PC-9 (cell line): ENCODE results near the gene LRRC46. TPM values are rescaled to one million over a fixed set of nuclear protein-coding genes. Genes with fewer than 3 reads are reported as not detected.

Source experiments
- BruUV-seq: library from RNA; stranded (reverse); fragments of 400-500 nt; replicated peaks from 2 replicates; lab custom pipeline; 2021; lab: Mats Ljungman, UMichigan
- CTCF ChIA-PET: fragments of 300-600 bp; sonication (Branson Sonifier 250); formaldehyde crosslinking; loops from one replicate; lab custom pipeline; 2022; ENCODE audit warnings: antibody characterized with exemption; lab: Charles Lee
- POLR2A ChIA-PET: fragments of 300-600 bp; sonication (Branson Sonifier 250); formaldehyde crosslinking; loops from one replicate; lab custom pipeline; 2022; ENCODE audit warnings: antibody characterized with exemption; ENCODE audit not compliant: unreplicated experiment; lab: Charles Lee
- DNase-seq, 2 experiments: peaks; one replicate each; pipeline versions ENCODE4 v3.0.0 to v3.0.0-alpha.2; 2015 to 2022; ENCODE audit warnings: mixed read lengths in 1 of 2
- H2AFZ ChIP-seq: fragments of 200-600 bp; sonication (generic); 2 replicates; pipeline ENCODE4 v1.8.1; 2017; ENCODE audit warnings: antibody characterized with exemption
- H3F3A ChIP-seq: fragments of 200-600 bp; sonication (generic); 2 replicates; pipeline ENCODE4 v1.8.1; 2017; ENCODE audit warnings: antibody characterized with exemption, mild to moderate bottlenecking, low read depth; ENCODE audit not compliant: insufficient read depth
- H3K27ac ChIP-seq: fragments of 200-600 bp; sonication (generic); 2 replicates; pipeline ENCODE4 v1.6.1; 2016; ENCODE audit warnings: mixed run types
- H3K27me3 ChIP-seq: fragments of 200-600 bp; sonication (generic); 2 replicates; pipeline ENCODE4 v1.6.1; 2016; ENCODE audit warnings: low read depth, mixed run types; ENCODE audit not compliant: insufficient read depth
- H3K36me3 ChIP-seq: fragments of 200-600 bp; sonication (generic); 2 replicates; pipeline ENCODE4 v1.6.1; 2016; ENCODE audit warnings: low read depth, mixed run types
- H3K4me1 ChIP-seq: fragments of 200-600 bp; sonication (generic); replicated peaks from 2 replicates; pipeline ENCODE4 v1.6.1; 2016; ENCODE audit warnings: mixed run types; ENCODE audit not compliant: insufficient read depth
- H3K4me2 ChIP-seq: fragments of 200-600 bp; sonication (generic); 2 replicates; pipeline ENCODE4 v1.6.1; 2017; ENCODE audit warnings: mixed run types
- H3K4me3 ChIP-seq: fragments of 200-600 bp; sonication (generic); 2 replicates; pipeline ENCODE4 v1.6.1; 2016; ENCODE audit warnings: mixed run types
- H3K79me2 ChIP-seq: fragments of 200-600 bp; sonication (generic); 2 replicates; pipeline ENCODE4 v1.6.1; 2017; ENCODE audit warnings: low read depth, mixed run types
- H3K9me2 ChIP-seq: fragments of 200-600 bp; sonication (generic); 2 replicates; pipeline ENCODE4 v1.8.1; 2017; ENCODE audit warnings: mild to moderate bottlenecking; ENCODE audit not compliant: insufficient read depth
- H3K9me3 ChIP-seq: fragments of 200-600 bp; sonication (generic); 2 replicates; pipeline ENCODE4 v1.8.1; 2016; ENCODE audit warnings: low read depth; ENCODE audit not compliant: insufficient read depth
- H4K20me1 ChIP-seq: fragments of 200-600 bp; sonication (generic); 2 replicates; pipeline ENCODE4 v1.8.1; 2017; ENCODE audit not compliant: insufficient read depth
- CTCF ChIP-seq: fragments of 200-600 bp; sonication (generic); conservative IDR thresholded peaks from 2 replicates; pipeline ENCODE4 v1.6.1; 2017; ENCODE audit warnings: mixed run types, antibody characterized with exemption, mild to moderate bottlenecking, moderate library complexity
- EZH2 ChIP-seq: fragments of 200-600 bp; sonication (generic); IDR thresholded peaks from 2 replicates; pipeline ENCODE4 v1.8.0; 2017; ENCODE audit warnings: antibody characterized with exemption, low read depth
- intact Hi-C: fragments of 100-400 bp; cut with micrococcal nuclease; formaldehyde crosslinking; loops from one replicate; pipeline ENCODE4 v1.10.0; 2022; ENCODE audit not compliant: unreplicated experiment
- total RNA-seq: library from RNA; stranded (reverse); gene quantifications from 2 replicates; pipeline ENCODE4 v1.2.3, GENCODE V29; 2021

Gene LRRC46
- total RNA-seq, 1 experiment from 2014 or later, result 1.9 TPM

- no peak overlapping the region for H2AFZ ChIP-seq
- no TSS peak for BruUV-seq
- peak overlapping the region; percentile 91 for H3K27ac ChIP-seq
- no peaks in the 10 kb centered on the region for H3K9me3 ChIP-seq
- DNase-seq, result peak in 1 of 2 experiments; percentile 86
- peaks cover 87% of the 10 kb centered on the region for H3K4me1 ChIP-seq
- CTCF ChIA-PET, result interaction anchor here (1.1 to 1.4 kb wide), 3 partner anchors 21 to 43 kb away, joined by 3 to 10 read pairs (median 4); partner anchors contain the start of gene SCRN2
- H4K20me1 ChIP-seq, result no peaks in the 10 kb centered on the region
- TF ChIP-seq CTCF (no peak), EZH2 (no peak)
- H3K4me2 ChIP-seq, result peak overlapping the region; percentile 89
- POLR2A ChIA-PET, result interaction anchor here (0.5 to 1.8 kb wide), 8 partner anchors 11 to 117 kb away, joined by 3 to 10 read pairs (median 4); partner anchors contain the start of genes LRRC46, MRPL10 and SP2
- H3K79me2 ChIP-seq, result no peaks in the 10 kb centered on the region
- peak overlapping the region; percentile 50 for H3K4me3 ChIP-seq
- intact Hi-C loops, result loop anchor here (1.0 to 2.0 kb wide), 2 partner anchors 41 to 74 kb away; no protein-coding TSS in a partner anchor
- no peaks in the 10 kb centered on the region for H3K9me2 ChIP-seq
- H3K36me3 ChIP-seq, result no peaks in the 10 kb centered on the region
- peaks cover 66% of the 10 kb centered on the region for H3F3A ChIP-seq
- no peaks in the 10 kb centered on the region for H3K27me3 ChIP-seq
Measured at GRCh38 chr17:47884427-47884740, 52.9 kb downstream of the LRRC46 start.

- H3K36me3 ChIP-seq, result no peaks in the 10 kb centered on the region
- peaks cover 65% of the 10 kb centered on the region for H3F3A ChIP-seq
- DNase-seq, result peak; percentile 76 to 94
- no peaks in the 10 kb centered on the region for H3K27me3 ChIP-seq
- H3K9me2 ChIP-seq, result no peaks in the 10 kb centered on the region
- BruUV-seq, result no TSS peak
- CTCF ChIA-PET, result interaction anchor here (1.0 to 1.1 kb wide), 4 partner anchors 41 to 86 kb away, joined by 3 to 10 read pairs (median 4); partner anchors contain the start of genes CDK5RAP3 and SCRN2
- peaks cover 88% of the 10 kb centered on the region for H3K4me1 ChIP-seq
- peak overlapping the region; percentile 50 for H3K4me3 ChIP-seq
- TF ChIP-seq EZH2 (no peak), CTCF (no peak; the same call in 1 of the 2 replicates)
- no peaks in the 10 kb centered on the region for H4K20me1 ChIP-seq
- H3K9me3 ChIP-seq, result no peaks in the 10 kb centered on the region
- peak overlapping the region; percentile 91 for H3K27ac ChIP-seq
- intact Hi-C loops, result loop anchor here (1.0 to 2.0 kb wide), 3 partner anchors 34 to 74 kb away; partner anchors contain the start of gene SP6
- POLR2A ChIA-PET, result interaction anchor here (0.5 to 1.8 kb wide), 6 partner anchors 10 to 784 kb away, joined by 3 to 10 read pairs (median 4); partner anchors contain the start of genes SP2 and SP6
- H2AFZ ChIP-seq, result peak overlapping the region; percentile 19; the same call in 1 of the 2 replicates
- H3K79me2 ChIP-seq, result no peaks in the 10 kb centered on the region
- peak overlapping the region; percentile 89 for H3K4me2 ChIP-seq
Measured at GRCh38 chr17:47884905-47885730, 53.6 kb downstream of the LRRC46 start.

Other genes starting within 250 kb of the LRRC46 start
- 305 and 306 TPM in 2 replicates for gene KPNB1, start 181.8 kb upstream of the LRRC46 start, total RNA-seq
- gene TBKBP1, start 137.5 kb upstream of the LRRC46 start, total RNA-seq, result 3.3 and 4.9 TPM in 2 replicates
- gene TBX21, start 98.4 kb upstream of the LRRC46 start, total RNA-seq, result not detected in 2 replicates
- 32.2 and 35.9 TPM in 2 replicates for gene OSBPL7, start 9.9 kb upstream of the LRRC46 start, total RNA-seq
- gene MRPL10, start 129 bp upstream of the LRRC46 start, total RNA-seq, result 50.1 and 63.8 TPM in 2 replicates
- 31.7 and 43.9 TPM in 2 replicates for gene SCRN2, start 9.6 kb downstream of the LRRC46 start, total RNA-seq
- gene SP6, start 19.5 kb downstream of the LRRC46 start, total RNA-seq, result 13.3 and 14.9 TPM in 2 replicates
- 13.5 and 18.0 TPM in 2 replicates for gene SP2, start 64.6 kb downstream of the LRRC46 start, total RNA-seq
- 40.2 and 44.1 TPM in 2 replicates for gene PNPO, start 109.9 kb downstream of the LRRC46 start, total RNA-seq
- gene PRR15L, start 126.2 kb downstream of the LRRC46 start, total RNA-seq, result 5.3 and 6.2 TPM in 2 replicates
- 147 and 195 TPM in 2 replicates for gene CDK5RAP3, start 139.4 kb downstream of the LRRC46 start, total RNA-seq
- 2.6 and 2.7 TPM in 2 replicates for gene COPZ2, start 206.1 kb downstream of the LRRC46 start, total RNA-seq
- 85.5 and 91.7 TPM in 2 replicates for gene NFE2L1, start 216.7 kb downstream of the LRRC46 start, total RNA-seq